HCT116 (cell line): ENCODE measurements around the gene PTPN1. TPM values are rescaled to one million over a fixed set of nuclear protein-coding genes. Genes with fewer than 3 reads are reported as not detected.

Source experiments
- ATAC-seq: fragments of 200-7000 bp; cut with Tn5 transposase; 2 replicates; pipeline ENCODE4 v1.9.1; 2020; ENCODE audit warnings: mild to moderate bottlenecking, moderate library complexity
- BruUV-seq: library from RNA; stranded (reverse); fragments of 400-500 nt; replicated peaks from 2 replicates; lab custom pipeline; 2021; lab: Mats Ljungman, UMichigan
- CTCF ChIA-PET: fragments of 300-600 bp; sonication (Branson Sonifier 250); formaldehyde crosslinking; loops from one replicate; lab custom pipeline; 2021; ENCODE audit warnings: antibody characterized with exemption; lab: Charles Lee
- POLR2A ChIA-PET: fragments of 300-600, 350-600 bp; sonication (Branson Sonifier 250); formaldehyde crosslinking; loops from one replicate; lab custom pipeline; 2021; ENCODE audit warnings: antibody characterized with exemption; lab: Charles Lee
- RAD21 ChIA-PET, 2 experiments: fragments of 300-600 bp; sonication (Branson Sonifier 250); formaldehyde crosslinking; loops; one replicate each; lab custom pipeline; 2023; ENCODE audit warnings: low total read pairs in 2 of 2; ENCODE audit not compliant: uncharacterized antibody in 2 of 2, unreplicated experiment in 2 of 2, low non-redundant PET in 1 of 2; lab: Charles Lee
- DNase-seq: peaks from one replicate; pipeline ENCODE4 v3.0.0-alpha.2; 2010; ENCODE audit warnings: low read depth, low spot score
- H2AFZ ChIP-seq: fragments of 200-600 bp; shearing (Covaris generic), sonication (generic); 2 replicates; pipeline ENCODE4 v1.6.1; 2017; ENCODE audit warnings: low read depth, mixed run types, mixed read lengths, antibody characterized with exemption, low read length; ENCODE audit not compliant: poor library complexity, severe bottlenecking
- H3K27ac ChIP-seq: 2 replicates; pipeline ENCODE4 v1.5.1; 2012; ENCODE audit warnings: low read depth, low read length
- H3K27me3 ChIP-seq: fragments of 200-600 bp; sonication (generic); 2 replicates; pipeline ENCODE4 v1.6.1; 2016; ENCODE audit warnings: mixed run types, low read length, mixed read lengths; ENCODE audit not compliant: insufficient read depth
- H3K36me3 ChIP-seq, 2 experiments: fragments of 200-500 bp in 1 of 2; fragments of 200-600 bp in 1 of 2; sonication (Bioruptor generic) in 1 of 2; sonication (generic) in 1 of 2; 2 replicates each; pipeline versions ENCODE4 v1.5.1 to v1.6.1; 2014 to 2016; ENCODE audit warnings: low read length in 2 of 2, inconsistent platforms in 1 of 2, mixed read lengths in 1 of 2, mixed run types in 1 of 2; ENCODE audit not compliant: insufficient read depth in 2 of 2, control insufficient read depth in 1 of 2
- H3K4me1 ChIP-seq, 2 experiments: fragments of 200-600 bp in 1 of 2; sonication (generic) in 1 of 2; 2 replicates each; pipeline versions ENCODE4 v1.5.1 to v1.6.1; 2012 to 2017; ENCODE audit warnings: low read length in 2 of 2, inconsistent platforms in 1 of 2, mild to moderate bottlenecking in 1 of 2, mixed read lengths in 1 of 2, mixed run types in 1 of 2, moderate library complexity in 1 of 2; ENCODE audit not compliant: insufficient read depth in 2 of 2, control insufficient read depth in 1 of 2
- H3K4me2 ChIP-seq: fragments of 200-600 bp; sonication (generic); 2 replicates; pipeline ENCODE4 v1.6.1; 2017; ENCODE audit warnings: mixed run types, low read length, mixed read lengths
- H3K4me3 ChIP-seq, 2 experiments: fragments of 200-600 bp in 1 of 2; sonication (generic) in 1 of 2; replicated peaks in 1 of 2; 2 replicates each; pipeline ENCODE4 v1.5.1; 2011 to 2016; ENCODE audit warnings: low read length in 2 of 2, control low read depth in 1 of 2, low read depth in 1 of 2, mild to moderate bottlenecking in 1 of 2, mixed read lengths in 1 of 2, mixed run types in 1 of 2
- H3K79me2 ChIP-seq: fragments of 200-600 bp; sonication (generic); 2 replicates; pipeline ENCODE4 v1.6.1; 2017; ENCODE audit warnings: mild to moderate bottlenecking, mixed run types, low read length, moderate library complexity, mixed read lengths; ENCODE audit not compliant: insufficient read depth
- H3K9ac ChIP-seq: fragments of 200-600 bp; sonication (generic); 2 replicates; pipeline ENCODE4 v1.6.1; 2016; ENCODE audit warnings: low read length, mixed read lengths
- H3K9me2 ChIP-seq: fragments of 200-600 bp; sonication (generic), shearing (Covaris generic); 2 replicates; pipeline ENCODE4 v1.6.1; 2017; ENCODE audit warnings: mixed run types, mild to moderate bottlenecking, moderate library complexity; ENCODE audit not compliant: insufficient read depth
- H3K9me3 ChIP-seq, 2 experiments: fragments of 200-500 bp in 1 of 2; fragments of 200-600 bp in 1 of 2; sonication (Bioruptor generic) in 1 of 2; sonication (generic) in 1 of 2; 2 replicates each; pipeline ENCODE4 v1.6.1; 2014 to 2017; ENCODE audit warnings: low read length in 2 of 2, mixed read lengths in 2 of 2, inconsistent platforms in 1 of 2, low read depth in 1 of 2, mild to moderate bottlenecking in 1 of 2, mixed run types in 1 of 2, moderate library complexity in 1 of 2; ENCODE audit not compliant: control insufficient read depth in 1 of 2, insufficient read depth in 1 of 2
- H4K20me1 ChIP-seq: fragments of 200-600 bp; sonication (generic), shearing (Covaris generic); 2 replicates; pipeline ENCODE4 v1.6.1; 2017; ENCODE audit warnings: mixed run types, mild to moderate bottlenecking, moderate library complexity; ENCODE audit not compliant: insufficient read depth
- CBX3 ChIP-seq: IDR thresholded peaks from 2 replicates; pipeline ENCODE4 v1.6.1; 2012; ENCODE audit warnings: low read depth
- EGR1 ChIP-seq: IDR thresholded peaks from 2 replicates; pipeline ENCODE4 v1.6.1; 2012; ENCODE audit warnings: low read depth
- EZH2 ChIP-seq: fragments of 200-600 bp; sonication (generic); IDR thresholded peaks from 2 replicates; pipeline ENCODE4 v1.6.1; 2017; ENCODE audit warnings: antibody characterized with exemption, mixed run types
- FOSL1 ChIP-seq: IDR thresholded peaks from 2 replicates; pipeline ENCODE4 v1.6.1; 2012; ENCODE audit warnings: low read depth
- JUND ChIP-seq: IDR thresholded peaks from 2 replicates; pipeline ENCODE4 v1.6.1; 2012
- POLR2AphosphoS5 ChIP-seq: IDR thresholded peaks from 2 replicates; pipeline ENCODE4 v1.6.1; 2011; ENCODE audit warnings: mild to moderate bottlenecking, low read depth, low read length, moderate library complexity
- RAD21 ChIP-seq: IDR thresholded peaks from 2 replicates; pipeline ENCODE4 v1.6.1; 2012; ENCODE audit warnings: low read depth, mild to moderate bottlenecking
- SP1 ChIP-seq: IDR thresholded peaks from 2 replicates; pipeline ENCODE4 v1.6.1; 2012; ENCODE audit warnings: low read depth
- SRF ChIP-seq: IDR thresholded peaks from 2 replicates; pipeline ENCODE4 v1.6.1; 2012; ENCODE audit warnings: low read depth
- TCF7L2 ChIP-seq: IDR thresholded peaks from 2 replicates; pipeline ENCODE4 v1.7.0; 2011; ENCODE audit warnings: borderline replicate concordance, inconsistent platforms; ENCODE audit not compliant: insufficient read depth, insufficient read length; ENCODE audit errors: extremely low read depth
- YY1 ChIP-seq: IDR thresholded peaks from 2 replicates; pipeline ENCODE4 v1.6.1; 2011; ENCODE audit warnings: low read length, low read depth, moderate library complexity, mild to moderate bottlenecking; ENCODE audit not compliant: insufficient replicate concordance; ENCODE audit errors: extremely low read depth
- ZFX ChIP-seq: fragments of 450-650 bp; IDR thresholded peaks from 2 replicates; pipeline ENCODE4 v1.6.1; 2017
- intact Hi-C: fragments of 100-400 bp; cut with micrococcal nuclease; formaldehyde crosslinking; loops from 2 replicates; pipeline ENCODE4 v1.10.0; 2022
- total RNA-seq: library from RNA; stranded (reverse); gene quantifications from one replicate; pipeline ENCODE4 v1.2.1, GENCODE V29; 2021; ENCODE audit not compliant: unreplicated experiment
- TF ChIP-seq, protein P1 (sequence below): IDR thresholded peaks from 2 replicates; pipeline ENCODE4 v1.6.1; 2012
- TF ChIP-seq, protein P2 (sequence below), 3 experiments: fragments of 200-600 bp in 1 of 3; sonication (generic) in 1 of 3; IDR thresholded peaks in 2 of 3; conservative IDR thresholded peaks in 1 of 3; 2 replicates each; pipeline ENCODE4 v1.5.1; 2012 to 2017; ENCODE audit warnings: low read depth in 2 of 3, low read length in 2 of 3, antibody characterized with exemption in 1 of 3, borderline replicate concordance in 1 of 3, control low read depth in 1 of 3, mild to moderate bottlenecking in 1 of 3, mixed read lengths in 1 of 3, mixed run types in 1 of 3, moderate library complexity in 1 of 3; ENCODE audit not compliant: insufficient read depth in 1 of 3
- TF ChIP-seq, protein P3 (sequence below): IDR thresholded peaks from 2 replicates; pipeline ENCODE4 v1.6.1; 2011; ENCODE audit warnings: mild to moderate bottlenecking, low read length, moderate library complexity; ENCODE audit not compliant: insufficient replicate concordance; ENCODE audit errors: extremely low read depth

PTPN1 gene
- total RNA-seq, 1 experiment from 2014 or later: 47.5 TPM

DNA sequence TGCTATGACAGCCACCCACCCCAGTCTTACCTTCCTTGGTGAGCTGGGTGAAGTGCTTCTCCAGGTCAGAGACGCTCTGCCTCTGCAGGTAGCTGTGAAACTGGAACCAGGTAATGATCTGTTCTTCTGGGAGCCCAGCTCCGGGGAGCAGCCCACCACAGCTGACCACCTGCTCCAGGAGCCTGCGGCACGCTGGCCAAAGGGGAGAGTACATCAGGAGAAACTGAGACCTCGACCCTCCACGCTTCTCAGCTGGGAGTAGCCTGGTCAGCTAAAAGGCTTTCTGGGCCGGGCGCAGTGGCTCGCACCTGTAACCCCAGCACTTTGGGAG lies 82.8 kb downstream of the PTPN1 start:
- H3K9me2 ChIP-seq: no peaks in the 10 kb centered on the region
- H2AFZ ChIP-seq: no peak overlapping the region
- ChIA-PET POLR2A (interaction anchor here (1.2 kb wide), 1 partner anchor 157 kb away, joined by 3 read pairs; no protein-coding TSS in a partner anchor), RAD21 (no interaction called here), CTCF (interaction anchor here (1.2 kb wide), 1 partner anchor 17 kb away, joined by 5 read pairs; no protein-coding TSS in a partner anchor)
- ATAC-seq: no peak
- no peaks in the 10 kb centered on the region for H3K9me3 ChIP-seq
- TF ChIP-seq SRF (no peak), JUND (no peak), FOSL1 (no peak)
- H3K27me3 ChIP-seq: no peaks in the 10 kb centered on the region
- H3K27ac ChIP-seq: no peak overlapping the region
- no peak overlapping the region for H3K4me3 ChIP-seq
- no peaks in the 10 kb centered on the region for H4K20me1 ChIP-seq
- BruUV-seq: no TSS peak
- H3K9ac ChIP-seq: no peak overlapping the region
- H3K79me2 ChIP-seq: no peaks in the 10 kb centered on the region
- intact Hi-C loops: no loop called here
- H3K4me2 ChIP-seq: no peak overlapping the region
- H3K4me1 ChIP-seq: peaks cover 0 to 5% of the 10 kb centered on the region in 2 experiments; a peak in 1 of 4 replicates
- 0 out of 4 replicates have a peak, but pooled peaks cover 0 to 2% of the 10 kb centered on the region in 2 experiments for H3K36me3 ChIP-seq
- DNase-seq: no peak

DNA sequence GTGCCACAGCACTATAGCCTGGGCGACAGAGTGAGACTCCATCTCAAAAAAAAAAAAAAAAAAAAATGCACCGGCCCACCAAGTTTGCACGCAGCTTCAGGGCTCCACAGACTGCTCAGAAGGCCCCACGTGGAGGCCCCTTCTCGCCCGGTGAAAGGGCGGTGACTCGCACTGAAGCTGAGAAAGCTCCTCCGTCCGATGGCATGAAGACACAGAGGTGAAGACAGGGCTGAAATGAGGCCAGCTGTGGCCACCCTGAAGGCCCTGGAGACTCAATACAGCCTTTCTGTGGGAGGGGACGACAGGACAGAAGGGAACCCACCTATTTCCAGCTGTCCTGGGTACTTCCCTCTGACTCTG lies 84.0 kb downstream of the PTPN1 start:
- ChIA-PET RAD21 (no interaction called here), CTCF (no interaction called here), POLR2A (no interaction called here)
- Histone ChIP-seq H3K9me2 (no peaks in the 10 kb centered on the region), H3K9ac (no peak overlapping the region), H3K27ac (no peak overlapping the region), H3K4me1 (peaks cover 0 to 5% of the 10 kb centered on the region in 2 experiments; a peak in 1 of 4 replicates)
- no peak for DNase-seq
- intact Hi-C loops: no loop called here
- no peak for TF ChIP-seq POLR2AphosphoS5
- no peak for TF ChIP-seq CBX3
- TF ChIP-seq, protein P1, sequence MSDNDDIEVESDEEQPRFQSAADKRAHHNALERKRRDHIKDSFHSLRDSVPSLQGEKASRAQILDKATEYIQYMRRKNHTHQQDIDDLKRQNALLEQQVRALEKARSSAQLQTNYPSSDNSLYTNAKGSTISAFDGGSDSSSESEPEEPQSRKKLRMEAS: no peak
- TF ChIP-seq TCF7L2: no peak
- TF ChIP-seq RAD21: no peak
- TF ChIP-seq FOSL1: no peak
- no peak for TF ChIP-seq ZFX
- TF ChIP-seq SRF: no peak
- TF ChIP-seq EGR1: no peak
- TF ChIP-seq, protein P2, sequence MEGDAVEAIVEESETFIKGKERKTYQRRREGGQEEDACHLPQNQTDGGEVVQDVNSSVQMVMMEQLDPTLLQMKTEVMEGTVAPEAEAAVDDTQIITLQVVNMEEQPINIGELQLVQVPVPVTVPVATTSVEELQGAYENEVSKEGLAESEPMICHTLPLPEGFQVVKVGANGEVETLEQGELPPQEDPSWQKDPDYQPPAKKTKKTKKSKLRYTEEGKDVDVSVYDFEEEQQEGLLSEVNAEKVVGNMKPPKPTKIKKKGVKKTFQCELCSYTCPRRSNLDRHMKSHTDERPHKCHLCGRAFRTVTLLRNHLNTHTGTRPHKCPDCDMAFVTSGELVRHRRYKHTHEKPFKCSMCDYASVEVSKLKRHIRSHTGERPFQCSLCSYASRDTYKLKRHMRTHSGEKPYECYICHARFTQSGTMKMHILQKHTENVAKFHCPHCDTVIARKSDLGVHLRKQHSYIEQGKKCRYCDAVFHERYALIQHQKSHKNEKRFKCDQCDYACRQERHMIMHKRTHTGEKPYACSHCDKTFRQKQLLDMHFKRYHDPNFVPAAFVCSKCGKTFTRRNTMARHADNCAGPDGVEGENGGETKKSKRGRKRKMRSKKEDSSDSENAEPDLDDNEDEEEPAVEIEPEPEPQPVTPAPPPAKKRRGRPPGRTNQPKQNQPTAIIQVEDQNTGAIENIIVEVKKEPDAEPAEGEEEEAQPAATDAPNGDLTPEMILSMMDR (IDR thresholded peaks at IDR 0.05 in 2 of 3, conservative IDR thresholded peaks at IDR 0.05 in 1 of 3; ENCODE audit: borderline replicate concordance in 1 of 3, insufficient read depth in 1 of 3, low read depth in 2 of 3, low read length in 2 of 3): no peak
- no peak for TF ChIP-seq SP1
- no peak for TF ChIP-seq YY1
- TF ChIP-seq, protein P3, sequence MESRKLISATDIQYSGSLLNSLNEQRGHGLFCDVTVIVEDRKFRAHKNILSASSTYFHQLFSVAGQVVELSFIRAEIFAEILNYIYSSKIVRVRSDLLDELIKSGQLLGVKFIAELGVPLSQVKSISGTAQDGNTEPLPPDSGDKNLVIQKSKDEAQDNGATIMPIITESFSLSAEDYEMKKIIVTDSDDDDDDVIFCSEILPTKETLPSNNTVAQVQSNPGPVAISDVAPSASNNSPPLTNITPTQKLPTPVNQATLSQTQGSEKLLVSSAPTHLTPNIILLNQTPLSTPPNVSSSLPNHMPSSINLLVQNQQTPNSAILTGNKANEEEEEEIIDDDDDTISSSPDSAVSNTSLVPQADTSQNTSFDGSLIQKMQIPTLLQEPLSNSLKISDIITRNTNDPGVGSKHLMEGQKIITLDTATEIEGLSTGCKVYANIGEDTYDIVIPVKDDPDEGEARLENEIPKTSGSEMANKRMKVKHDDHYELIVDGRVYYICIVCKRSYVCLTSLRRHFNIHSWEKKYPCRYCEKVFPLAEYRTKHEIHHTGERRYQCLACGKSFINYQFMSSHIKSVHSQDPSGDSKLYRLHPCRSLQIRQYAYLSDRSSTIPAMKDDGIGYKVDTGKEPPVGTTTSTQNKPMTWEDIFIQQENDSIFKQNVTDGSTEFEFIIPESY: no peak
- no peak for TF ChIP-seq EZH2
- TF ChIP-seq, all 23 proteins: peak for 0
- Histone ChIP-seq H4K20me1 (no peaks in the 10 kb centered on the region), H3K4me3 (no peak overlapping the region), H3K4me2 (no peak overlapping the region), H3K27me3 (no peaks in the 10 kb centered on the region), H2AFZ (no peak overlapping the region), H3K36me3 (no peaks in the 10 kb centered on the region), H3K79me2 (no peaks in the 10 kb centered on the region), H3K9me3 (no peaks in the 10 kb centered on the region)
- no peak; the same call in 1 of the 2 replicates for ATAC-seq
- no TSS peak for BruUV-seq
